Forelimb muscle (tissue), 1 donor: ENCODE measurements around the gene HSPB9. TPM values are rescaled to one million over a fixed set of nuclear protein-coding genes. Genes with fewer than 3 reads are reported as not detected.
"Not testable (repeated sequence)": the region's sequence is repeated elsewhere in the genome, so short reads cannot be mapped to it uniquely, and the experiment has no call there.

Source experiments
- DNase-seq: peaks from one replicate; pipeline ENCODE4 v3.0.0-alpha.2; 2013; ENCODE audit warnings: low read depth
- polyA plus RNA-seq: library from polyadenylated mRNA; unstranded; fragments of 120-200 nt; gene quantifications from one replicate; pipeline ENCODE4 v1.2.1, GENCODE V29; 2013; ENCODE audit not compliant: insufficient read length

HSPB9 gene
- polyA plus RNA-seq, 1 donor, result 0.25 TPM

GRCh38 chr17:42143138-42143537, 20.5 kb downstream of the HSPB9 start:
- not testable (repeated sequence) for DNase-seq

- no peak for DNase-seq
Measured at GRCh38 chr17:42146911-42147607, 24.5 kb downstream of the HSPB9 start.

- no peak for DNase-seq
Measured at GRCh38 chr17:42153919-42154742, 31.5 kb downstream of the HSPB9 start.

GRCh38 chr17:42155614-42156045, 33.0 kb downstream of the HSPB9 start:
- no peak for DNase-seq

GRCh38 chr17:42159796-42160530, 37.4 kb downstream of the HSPB9 start:
- DNase-seq, result no peak

- no peak for DNase-seq
Measured at GRCh38 chr17:42160531-42160910, 37.9 kb downstream of the HSPB9 start.

GRCh38 chr17:42163113-42163512, 40.5 kb downstream of the HSPB9 start:
- no peak for DNase-seq

- no peak for DNase-seq
Measured at GRCh38 chr17:42163696-42164407, 41.2 kb downstream of the HSPB9 start.

- no peak for DNase-seq
Measured at GRCh38 chr17:42165751-42166150, 43.1 kb downstream of the HSPB9 start.

GRCh38 chr17:42166196-42166763, 43.7 kb downstream of the HSPB9 start:
- no peak for DNase-seq

- no peak for DNase-seq
Measured at GRCh38 chr17:42167807-42168206, 45.2 kb downstream of the HSPB9 start.

GRCh38 chr17:42169351-42169750, 46.7 kb downstream of the HSPB9 start:
- no peak for DNase-seq

- DNase-seq, result no peak
Measured at GRCh38 chr17:42171831-42172230, 49.2 kb downstream of the HSPB9 start.

Other genes starting within 250 kb of the HSPB9 start
- gene ACLY, start 203.9 kb upstream of the HSPB9 start, polyA plus RNA-seq, result 44.4 TPM
- gene ODAD4, start 192.2 kb upstream of the HSPB9 start, polyA plus RNA-seq, result 0.80 TPM
- gene CNP, start 156.0 kb upstream of the HSPB9 start, polyA plus RNA-seq, result 40.1 TPM
- gene DNAJC7, start 105.4 kb upstream of the HSPB9 start, polyA plus RNA-seq, result 97.2 TPM
- 47.9 TPM for gene NKIRAS2, start 102.7 kb upstream of the HSPB9 start, polyA plus RNA-seq
- 1.2 TPM for gene C17orf113, start 72.2 kb upstream of the HSPB9 start, polyA plus RNA-seq
- 6.7 TPM for gene ZNF385C, start 24.3 kb upstream of the HSPB9 start, polyA plus RNA-seq
- gene DHX58, start 10.1 kb upstream of the HSPB9 start, polyA plus RNA-seq, result 5.8 TPM
- 45.9 TPM for gene KAT2A, start 1.4 kb upstream of the HSPB9 start, polyA plus RNA-seq
- 60.0 TPM for gene RAB5C, start 32.2 kb downstream of the HSPB9 start, polyA plus RNA-seq
- not detected for gene KCNH4, start 58.3 kb downstream of the HSPB9 start, polyA plus RNA-seq
- gene HCRT, start 62.6 kb downstream of the HSPB9 start, polyA plus RNA-seq, result not detected
- gene GHDC, start 71.7 kb downstream of the HSPB9 start, polyA plus RNA-seq, result 12.8 TPM
- gene STAT5B, start 153.6 kb downstream of the HSPB9 start, polyA plus RNA-seq, result 40.2 TPM
- 15.0 TPM for gene STAT5A, start 165.7 kb downstream of the HSPB9 start, polyA plus RNA-seq